Measurements from ENCODE around the gene SIRT2. TPM values are rescaled to one million over a fixed set of nuclear protein-coding genes. Genes with fewer than 3 reads are reported as not detected.

The SIRT2 gene
- polyA plus RNA-seq, 1 donor (not counting 4 experiments of a cell fraction or from before 2014, with no cell fraction given): 46.6 TPM

DNA sequence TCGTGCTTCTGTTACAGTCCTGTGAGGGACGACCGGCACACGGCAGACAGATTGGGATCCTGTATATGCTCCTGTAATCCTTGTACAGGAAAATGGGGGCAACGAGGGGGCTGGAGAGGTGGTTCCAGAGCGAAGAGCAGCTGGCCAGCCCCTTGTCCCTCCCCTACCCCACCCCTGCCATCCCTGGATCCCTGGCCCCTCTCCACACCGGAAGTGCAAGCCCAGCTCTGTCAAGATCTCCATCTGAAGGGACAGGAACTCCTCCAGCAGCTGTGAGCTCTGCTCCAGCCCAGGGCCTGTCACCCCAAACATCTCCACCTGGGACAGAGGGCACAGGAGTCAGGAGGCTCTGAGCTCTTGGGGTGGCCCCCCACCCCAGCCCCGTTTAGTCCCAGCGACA lies 18.1 kb upstream of the SIRT2 start:
- dilution Hi-C loops (cut with MboI; ENCODE audit: extremely low pct_ligation_motif_present, low sequenced_read_pairs): no loop called here
- Histone ChIP-seq H3K9me1 (ENCODE audit: control insufficient read depth, extremely low read depth, insufficient read depth, low read length) (no peaks in the 10 kb centered on the region), H3K36me3 (ENCODE audit: control insufficient read depth in 2 of 2, extremely low read depth in 1 of 2, insufficient read depth in 2 of 2, low read length in 2 of 2) (peaks cover 8% of the 10 kb centered on the region in 2 experiments), H4K20me1 (ENCODE audit: control insufficient read depth, extremely low read depth, insufficient read depth, low read length) (no peaks in the 10 kb centered on the region), H3K4me3 (ENCODE audit: control insufficient read depth in 2 of 3, extremely low read depth in 1 of 3, insufficient read depth in 2 of 3, low read depth in 1 of 3, low read length in 3 of 3) (no peak overlapping the region), H3K4me2 (ENCODE audit: control insufficient read depth, extremely low read depth, insufficient read depth, low read depth, low read length) (no peak overlapping the region), H3K4me1 (ENCODE audit: control insufficient read depth, extremely low read depth, insufficient read depth, low read length) (no peaks in the 10 kb centered on the region), H2AFZ (ENCODE audit: control insufficient read depth, low read length) (no peak overlapping the region), H3K79me2 (ENCODE audit: control insufficient read depth, insufficient read depth, low read length) (no peaks in the 10 kb centered on the region), H3K9me3 (ENCODE audit: control insufficient read depth, low read depth, low read length) (no peaks in the 10 kb centered on the region), H3K27me3 (ENCODE audit: control insufficient read depth, extremely low read depth, insufficient read depth, low read length) (no peaks in the 10 kb centered on the region), H3K27ac (ENCODE audit: control insufficient read depth, insufficient read depth, low read length) (no peak overlapping the region), H3K9ac (ENCODE audit: control insufficient read depth, extremely low read depth, insufficient read depth, low read length) (no peak overlapping the region)
- no peak for FAIRE-seq
- DNase-seq (ENCODE audit: low read depth, low spot score): no peak
- TF ChIP-seq EZH2 (IDR thresholded peaks at IDR 0.05; ENCODE audit: low read length): no peak

DNA sequence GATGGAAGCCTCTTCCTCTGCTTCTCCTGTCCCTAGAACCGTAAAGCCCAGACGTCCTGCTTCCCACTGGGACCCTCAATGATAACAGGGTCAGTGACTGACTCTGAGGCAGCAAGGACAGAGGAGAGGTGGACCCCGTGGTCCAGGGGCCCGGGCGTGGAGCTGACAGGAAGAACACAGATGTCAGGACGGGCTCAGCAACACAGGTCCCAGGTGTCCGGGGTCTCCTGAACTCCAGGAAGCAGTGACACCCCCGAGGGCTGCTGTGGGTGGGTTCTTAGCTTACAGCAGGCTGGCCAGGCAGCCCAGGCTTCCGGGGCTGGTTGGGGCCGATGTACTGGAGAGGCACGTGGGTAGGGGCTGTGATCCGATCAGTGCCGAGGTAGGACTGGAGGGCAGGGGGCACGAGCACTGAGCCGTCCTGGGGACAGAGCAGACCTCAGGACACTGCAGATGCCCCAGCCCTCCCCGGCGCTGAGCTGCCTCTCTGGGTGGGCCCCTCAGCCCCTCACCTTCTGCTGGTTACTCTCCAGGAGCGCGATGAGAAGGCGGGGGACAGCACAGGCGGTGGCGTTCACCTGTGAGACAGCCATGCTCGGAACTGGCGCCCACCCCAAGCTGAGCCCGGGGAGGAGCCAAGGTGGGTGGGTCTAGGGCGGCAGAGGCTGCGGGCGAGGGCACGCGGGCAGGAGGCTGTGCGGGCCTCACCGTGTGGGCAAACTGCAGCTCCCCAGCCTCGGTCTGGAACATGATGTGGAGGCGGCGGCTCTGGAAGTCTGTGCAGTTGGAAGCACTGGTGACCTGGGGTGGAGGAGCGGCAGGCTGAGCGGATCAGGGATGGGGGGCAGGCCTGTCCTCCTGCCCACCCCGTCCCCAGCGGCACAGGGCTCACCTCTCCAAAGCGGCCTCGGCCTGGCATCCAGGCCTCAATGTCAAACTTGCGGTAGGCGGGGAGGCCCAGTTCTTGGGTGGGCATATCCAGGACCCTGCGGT lies 16.2 kb upstream of the SIRT2 start:
- Histone ChIP-seq H3K36me3 (ENCODE audit: control insufficient read depth in 2 of 2, extremely low read depth in 1 of 2, insufficient read depth in 2 of 2, low read length in 2 of 2) (peaks cover 0 to 2% of the 10 kb centered on the region in 2 experiments), H3K27ac (ENCODE audit: control insufficient read depth, insufficient read depth, low read length) (no peak overlapping the region), H3K4me2 (ENCODE audit: control insufficient read depth, extremely low read depth, insufficient read depth, low read depth, low read length) (no peak overlapping the region), H3K27me3 (ENCODE audit: control insufficient read depth, extremely low read depth, insufficient read depth, low read length) (no peaks in the 10 kb centered on the region), H2AFZ (ENCODE audit: control insufficient read depth, low read length) (no peak overlapping the region), H3K4me1 (ENCODE audit: control insufficient read depth, extremely low read depth, insufficient read depth, low read length) (no peaks in the 10 kb centered on the region), H3K9me1 (ENCODE audit: control insufficient read depth, extremely low read depth, insufficient read depth, low read length) (no peaks in the 10 kb centered on the region), H3K4me3 (ENCODE audit: control insufficient read depth in 2 of 3, extremely low read depth in 1 of 3, insufficient read depth in 2 of 3, low read depth in 1 of 3, low read length in 3 of 3) (no peak overlapping the region), H3K79me2 (ENCODE audit: control insufficient read depth, insufficient read depth, low read length) (no peaks in the 10 kb centered on the region), H3K9me3 (ENCODE audit: control insufficient read depth, low read depth, low read length) (no peaks in the 10 kb centered on the region), H4K20me1 (ENCODE audit: control insufficient read depth, extremely low read depth, insufficient read depth, low read length) (no peaks in the 10 kb centered on the region), H3K9ac (ENCODE audit: control insufficient read depth, extremely low read depth, insufficient read depth, low read length) (no peak overlapping the region)
- DNase-seq (ENCODE audit: low read depth, low spot score) (no peak), FAIRE-seq (no peak)
- dilution Hi-C loops (cut with MboI; ENCODE audit: extremely low pct_ligation_motif_present, low sequenced_read_pairs): no loop called here
- TF ChIP-seq, protein P1, sequence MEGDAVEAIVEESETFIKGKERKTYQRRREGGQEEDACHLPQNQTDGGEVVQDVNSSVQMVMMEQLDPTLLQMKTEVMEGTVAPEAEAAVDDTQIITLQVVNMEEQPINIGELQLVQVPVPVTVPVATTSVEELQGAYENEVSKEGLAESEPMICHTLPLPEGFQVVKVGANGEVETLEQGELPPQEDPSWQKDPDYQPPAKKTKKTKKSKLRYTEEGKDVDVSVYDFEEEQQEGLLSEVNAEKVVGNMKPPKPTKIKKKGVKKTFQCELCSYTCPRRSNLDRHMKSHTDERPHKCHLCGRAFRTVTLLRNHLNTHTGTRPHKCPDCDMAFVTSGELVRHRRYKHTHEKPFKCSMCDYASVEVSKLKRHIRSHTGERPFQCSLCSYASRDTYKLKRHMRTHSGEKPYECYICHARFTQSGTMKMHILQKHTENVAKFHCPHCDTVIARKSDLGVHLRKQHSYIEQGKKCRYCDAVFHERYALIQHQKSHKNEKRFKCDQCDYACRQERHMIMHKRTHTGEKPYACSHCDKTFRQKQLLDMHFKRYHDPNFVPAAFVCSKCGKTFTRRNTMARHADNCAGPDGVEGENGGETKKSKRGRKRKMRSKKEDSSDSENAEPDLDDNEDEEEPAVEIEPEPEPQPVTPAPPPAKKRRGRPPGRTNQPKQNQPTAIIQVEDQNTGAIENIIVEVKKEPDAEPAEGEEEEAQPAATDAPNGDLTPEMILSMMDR (optimal IDR thresholded peaks at IDR 0.05 in 1 of 3, IDR thresholded peaks at IDR 0.05 in 1 of 3, conservative IDR thresholded peaks at IDR 0.05 in 1 of 3; ENCODE audit: extremely low read depth in 1 of 3, insufficient read depth in 2 of 3, low read length in 3 of 3): no peak
- TF ChIP-seq EZH2 (IDR thresholded peaks at IDR 0.05; ENCODE audit: low read length): no peak
